NCI-H2029 treated with DMSO at 0.1 percent for 48 hours (cell line): ENCODE results near the gene DIP2C.
"Not testable (repeated sequence)": the region's sequence is repeated elsewhere in the genome, so short reads cannot be mapped to it uniquely, and the experiment has no call there.

Source experiments
- DNase-seq: peaks from one replicate; lab custom pipeline; 2025; lab: John Stamatoyannopoulos, UW

Gene DIP2C

GRCh38 chr10:514137-514671 is 175.3 kb downstream of the DIP2C start:
- peak; percentile 85 for DNase-seq

DNA sequence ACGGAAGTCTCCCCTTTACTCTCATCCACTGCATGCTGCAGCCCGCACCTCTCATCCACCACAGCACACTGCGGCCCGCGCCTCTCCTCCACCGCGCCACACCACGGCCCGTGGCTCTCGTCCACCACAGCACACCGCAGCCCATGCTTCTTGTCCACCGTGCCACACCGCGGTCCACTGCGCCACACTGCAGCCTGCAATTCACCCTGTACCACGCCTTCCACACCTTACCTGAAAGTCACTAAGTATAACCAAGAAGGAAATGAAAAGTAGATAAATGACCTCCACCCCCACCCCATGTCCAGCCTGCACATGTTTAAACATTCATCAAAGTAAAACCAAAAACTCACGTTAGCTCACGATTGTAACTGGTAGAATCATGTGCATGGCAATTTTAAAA is 176.1 kb downstream of the DIP2C start:
- no peak for DNase-seq

DNA sequence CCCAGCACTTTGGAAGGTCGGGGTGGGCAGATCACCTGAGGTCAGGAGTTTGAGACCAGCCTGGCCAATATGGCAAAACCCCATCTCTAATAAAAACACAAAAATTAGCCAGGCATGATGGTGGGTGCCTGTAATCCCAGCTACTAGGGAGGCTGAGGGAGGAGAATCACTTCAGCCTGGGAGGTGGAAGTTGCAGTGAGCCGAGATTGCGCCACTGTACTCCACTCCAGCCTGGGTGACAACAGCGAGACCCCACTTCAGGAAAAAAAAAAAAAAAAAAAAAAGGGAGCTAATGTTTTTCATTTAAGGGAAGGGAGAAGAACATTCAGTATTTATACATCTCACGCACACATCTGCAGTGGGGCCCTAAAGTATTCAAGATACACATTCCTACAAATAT is 176.8 kb downstream of the DIP2C start:
- not testable (repeated sequence) for DNase-seq

GRCh38 chr10:511849-512191 is 177.6 kb downstream of the DIP2C start:
- no peak for DNase-seq

GRCh38 chr10:511101-511848 is 178.2 kb downstream of the DIP2C start:
- DNase-seq, result peak; percentile 40

- DNase-seq, result no peak
Observed at GRCh38 chr10:510415-510881, 179.0 kb downstream of the DIP2C start.

GRCh38 chr10:509361-510102 is 179.9 kb downstream of the DIP2C start:
- no peak for DNase-seq

- DNase-seq, result no peak
Observed at GRCh38 chr10:508726-509125, 180.7 kb downstream of the DIP2C start.

- DNase-seq, result no peak
Observed at GRCh38 chr10:507908-508444, 181.5 kb downstream of the DIP2C start.

DNA sequence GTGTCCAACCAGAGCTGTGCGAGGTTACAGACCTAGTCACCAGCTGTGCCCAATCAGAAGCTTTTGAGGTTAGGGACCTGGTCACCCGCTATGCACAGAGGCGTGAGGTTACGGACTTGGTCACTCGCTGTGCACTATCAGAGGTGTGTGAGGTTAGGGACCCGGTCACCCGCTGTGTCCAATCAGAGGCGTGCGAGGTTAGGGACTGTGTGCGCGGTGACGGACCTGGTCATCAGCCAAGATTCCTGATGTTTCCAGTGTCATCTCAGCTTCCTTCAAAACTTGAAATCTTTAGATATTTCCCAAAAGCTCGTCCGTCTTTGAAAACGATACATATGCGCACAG is 182.1 kb downstream of the DIP2C start:
- no peak for DNase-seq

DNA sequence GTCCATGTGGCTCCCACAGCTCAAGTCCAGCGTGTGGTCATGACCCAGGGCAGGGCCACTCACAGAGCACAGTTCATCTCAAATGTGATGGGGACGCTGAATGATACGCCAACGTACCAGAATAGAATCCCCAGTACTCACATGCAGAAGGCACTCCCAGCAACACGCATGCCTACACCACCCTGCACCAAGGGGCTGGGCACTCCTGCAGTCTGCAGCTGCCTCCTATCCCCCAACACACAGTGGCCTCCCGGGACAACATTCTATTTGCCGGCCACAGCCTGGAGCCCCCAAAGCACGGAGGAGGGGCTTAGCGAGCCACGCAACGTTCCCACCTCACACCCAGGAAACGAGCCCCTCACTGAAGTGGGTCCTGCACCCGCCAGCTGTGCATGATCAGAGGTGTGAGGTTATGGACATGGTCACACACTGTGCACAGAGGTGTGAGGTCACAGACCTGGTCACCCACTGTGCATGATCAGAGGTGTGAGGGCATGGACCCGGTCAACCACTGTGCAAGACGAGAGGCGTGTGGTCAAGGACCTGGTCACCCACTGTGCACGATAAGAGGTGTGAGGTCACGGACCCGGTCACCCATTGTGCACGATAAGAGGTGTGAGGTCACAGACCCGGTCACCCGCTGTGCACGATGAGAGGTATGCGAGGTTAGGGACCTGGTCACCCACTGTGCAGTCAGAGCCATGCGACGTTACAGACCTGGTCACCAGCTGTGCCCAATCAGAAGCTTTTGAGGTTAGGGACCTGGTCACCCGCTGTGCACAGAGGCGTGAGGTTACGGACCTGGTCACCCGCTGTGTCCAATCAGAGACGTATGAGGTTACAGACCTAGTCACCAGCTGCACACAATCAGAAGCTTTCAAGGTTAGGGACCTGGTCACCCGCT is 182.8 kb downstream of the DIP2C start:
- no peak for DNase-seq

DNA sequence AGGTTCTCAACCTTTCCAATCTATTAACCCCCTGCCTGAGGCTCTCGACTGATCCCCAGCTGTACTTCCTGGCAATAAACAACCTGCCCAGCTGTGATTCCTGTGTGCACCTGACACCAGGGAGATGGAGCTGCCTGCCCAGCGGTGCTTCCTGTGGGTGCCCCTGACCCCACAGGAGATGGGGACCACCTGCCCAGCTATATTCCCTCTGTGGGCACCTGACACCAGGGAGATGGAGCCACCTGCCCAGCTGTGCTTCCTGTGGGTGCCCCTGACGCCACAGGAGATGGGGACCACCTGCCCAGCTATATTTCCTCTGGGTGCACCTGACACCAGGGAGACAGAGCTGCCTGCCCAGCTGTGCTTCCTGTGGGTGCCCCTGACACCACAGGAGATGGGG is 184.0 kb downstream of the DIP2C start:
- no peak for DNase-seq

- DNase-seq, result no peak
Observed at GRCh38 chr10:504806-505205, 184.7 kb downstream of the DIP2C start.

DNA sequence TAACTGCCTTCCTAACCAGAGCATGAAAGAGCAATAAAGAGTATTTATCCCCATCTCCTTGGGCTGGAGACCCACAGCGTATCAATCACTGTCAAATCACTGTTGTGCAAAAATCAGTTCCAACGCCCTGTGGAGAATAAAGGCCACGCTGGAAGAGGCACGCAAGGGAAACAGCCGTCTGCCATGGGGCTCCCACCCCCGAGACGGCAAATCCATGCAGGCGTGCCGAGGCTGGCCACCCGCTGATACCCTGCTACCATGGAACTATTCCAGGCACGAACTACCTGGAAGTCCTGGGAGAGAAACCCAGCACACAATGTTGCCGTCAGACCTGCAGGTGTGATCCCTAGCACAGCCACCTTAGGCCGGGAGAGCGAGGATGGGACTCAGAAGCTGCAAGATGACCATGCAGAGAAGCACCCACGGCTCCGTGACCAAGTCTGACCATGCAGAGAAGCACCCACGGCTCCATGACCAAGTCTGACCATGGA is 185.3 kb downstream of the DIP2C start:
- DNase-seq, result no peak

DNA sequence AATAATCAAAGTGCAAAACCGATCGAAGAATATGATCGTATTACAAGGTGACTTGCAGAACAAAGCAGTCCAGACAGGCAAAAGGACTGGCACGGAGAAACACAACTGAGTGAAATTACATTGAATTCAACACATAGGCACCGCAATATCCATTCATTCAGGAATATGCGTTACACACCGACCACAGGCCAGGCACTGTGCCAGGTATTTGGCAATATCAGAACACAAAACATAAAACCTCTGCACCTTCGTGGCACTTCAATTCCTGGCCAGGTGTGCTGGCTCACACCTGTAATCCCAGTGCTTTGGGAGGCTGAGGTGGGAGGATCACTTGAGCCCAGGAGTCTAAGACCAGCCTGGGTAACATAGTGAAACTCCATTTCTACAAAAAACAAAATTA is 187.9 kb downstream of the DIP2C start:
- peak; percentile 53 for DNase-seq

DNA sequence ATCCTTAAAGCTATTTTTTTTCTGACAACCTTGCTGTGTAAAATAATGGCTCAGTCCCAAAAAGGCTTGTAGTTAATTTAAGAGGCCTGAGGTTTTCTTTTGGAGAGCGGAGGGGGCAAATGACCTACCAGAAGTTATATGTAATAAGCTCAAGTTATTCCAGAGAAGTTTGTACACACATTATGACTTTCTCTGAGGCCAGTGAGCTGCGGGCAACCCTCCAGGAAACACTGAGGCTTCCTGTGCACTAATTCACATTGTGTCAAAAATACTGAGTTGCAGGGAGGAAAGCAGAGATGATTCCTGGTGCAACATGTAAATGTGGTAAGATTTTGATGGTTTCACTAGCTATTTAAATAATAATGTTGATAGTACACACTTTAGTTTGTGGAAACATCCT is 188.6 kb downstream of the DIP2C start:
- DNase-seq, result no peak

DNA sequence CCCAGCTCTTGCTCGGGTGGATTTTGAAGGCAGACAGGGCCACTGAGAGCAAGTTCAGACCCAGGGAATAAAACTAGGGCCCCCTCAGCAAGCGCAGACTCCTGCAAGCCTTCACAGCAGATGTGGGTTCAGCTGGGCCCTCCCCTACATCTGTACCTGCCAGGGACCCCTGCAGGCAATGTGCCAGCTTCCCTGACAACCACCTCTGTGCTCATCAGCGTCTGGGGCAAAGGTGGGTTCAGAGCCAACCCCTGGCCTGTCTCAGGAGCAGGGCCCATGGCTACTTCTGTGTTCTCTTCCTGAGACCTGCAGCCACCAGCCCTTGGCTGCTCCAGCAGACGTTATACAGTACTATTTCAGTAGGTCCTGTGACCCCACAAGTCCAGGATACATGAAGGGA is 189.5 kb downstream of the DIP2C start:
- DNase-seq, result no peak

GRCh38 chr10:498760-499435 is 190.6 kb downstream of the DIP2C start:
- DNase-seq, result no peak

DNA sequence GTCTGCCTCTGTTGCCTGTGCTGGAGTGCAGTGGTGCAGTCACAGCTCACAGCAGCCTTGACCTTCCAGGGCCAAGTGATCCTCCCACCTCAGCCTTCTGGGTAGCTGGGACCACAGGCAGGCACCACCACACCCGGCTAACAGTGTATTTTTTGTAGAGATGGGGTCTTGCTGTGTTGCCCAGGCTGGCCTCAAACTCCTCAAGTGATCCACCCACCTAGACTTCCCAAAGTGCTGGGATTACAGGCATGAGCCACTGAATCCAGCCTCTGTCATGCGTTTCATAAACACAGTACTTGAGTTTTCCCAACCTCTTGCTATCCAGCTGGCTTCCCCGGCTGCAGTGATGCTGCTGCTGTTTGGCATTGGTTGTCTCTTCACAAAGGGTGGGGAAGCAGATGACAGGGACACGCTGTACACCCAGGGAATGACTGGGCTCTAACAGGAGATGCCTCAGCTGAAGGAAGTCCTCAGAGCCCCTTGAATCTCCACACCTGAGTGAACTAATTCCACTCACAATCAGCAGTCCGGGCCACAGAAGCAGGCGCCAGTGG is 191.5 kb downstream of the DIP2C start:
- DNase-seq, result no peak

- DNase-seq, result no peak
Observed at GRCh38 chr10:497289-497688, 192.2 kb downstream of the DIP2C start.

DNA sequence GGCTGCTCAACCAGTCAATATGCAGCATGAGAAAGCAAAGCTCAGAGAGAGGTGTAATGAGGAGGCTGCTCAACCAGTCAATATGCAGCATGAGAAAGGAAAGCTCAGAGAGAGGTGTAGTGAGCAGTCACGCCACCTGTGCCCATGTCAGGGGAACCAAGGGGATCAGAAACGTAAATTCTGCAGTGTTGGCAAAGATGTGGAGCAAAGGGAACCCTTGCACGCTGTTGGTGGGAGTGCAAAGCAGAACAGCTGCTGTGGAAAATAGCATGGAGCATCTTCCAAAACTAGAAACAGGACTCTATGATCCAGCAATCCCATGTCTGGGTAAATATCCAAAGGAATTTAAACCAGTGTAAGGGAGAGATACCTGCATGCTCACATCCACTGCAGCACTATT is 194.9 kb downstream of the DIP2C start:
- no peak for DNase-seq
